Suppressor macrophage treated with lipopolysaccharide for 1 hour (primary cell): ENCODE measurements around the gene SYNJ2BP.

Source experiments
- DNase-seq, 3 donors: peaks; one replicate each; pipeline ENCODE4 v3.0.0-alpha.2; 2020 to 2022

SYNJ2BP gene

GRCh38 chr14:70391493-70392391 is 25.1 kb downstream of the SYNJ2BP start:
- no peak for DNase-seq

- DNase-seq: no peak
Measured at GRCh38 chr14:70382536-70382935, 34.4 kb downstream of the SYNJ2BP start.

- DNase-seq: no peak
Measured at GRCh38 chr14:70380824-70381223, 36.1 kb downstream of the SYNJ2BP start.

DNA sequence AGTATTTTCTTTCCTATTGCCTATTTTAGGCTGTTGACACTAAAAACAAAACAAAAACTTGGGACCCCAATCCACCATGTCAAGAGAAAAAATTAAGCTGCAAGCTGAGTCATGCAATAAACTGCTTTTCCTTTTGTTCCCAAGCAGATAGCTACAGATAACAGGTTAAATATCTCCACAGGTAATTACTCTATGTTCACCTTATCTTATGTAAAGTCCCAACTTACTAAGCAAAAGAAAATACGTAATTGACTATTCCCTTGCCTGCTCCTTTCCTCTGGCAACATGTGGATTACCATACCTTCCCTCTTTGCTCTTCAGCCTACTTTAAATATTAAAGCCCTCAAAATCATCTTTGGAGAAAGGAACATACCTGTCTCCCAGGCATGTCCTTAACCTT is 38.2 kb downstream of the SYNJ2BP start:
- no peak for DNase-seq
